ENCODE results near the gene SLAMF9.

SLAMF9 gene

DNA sequence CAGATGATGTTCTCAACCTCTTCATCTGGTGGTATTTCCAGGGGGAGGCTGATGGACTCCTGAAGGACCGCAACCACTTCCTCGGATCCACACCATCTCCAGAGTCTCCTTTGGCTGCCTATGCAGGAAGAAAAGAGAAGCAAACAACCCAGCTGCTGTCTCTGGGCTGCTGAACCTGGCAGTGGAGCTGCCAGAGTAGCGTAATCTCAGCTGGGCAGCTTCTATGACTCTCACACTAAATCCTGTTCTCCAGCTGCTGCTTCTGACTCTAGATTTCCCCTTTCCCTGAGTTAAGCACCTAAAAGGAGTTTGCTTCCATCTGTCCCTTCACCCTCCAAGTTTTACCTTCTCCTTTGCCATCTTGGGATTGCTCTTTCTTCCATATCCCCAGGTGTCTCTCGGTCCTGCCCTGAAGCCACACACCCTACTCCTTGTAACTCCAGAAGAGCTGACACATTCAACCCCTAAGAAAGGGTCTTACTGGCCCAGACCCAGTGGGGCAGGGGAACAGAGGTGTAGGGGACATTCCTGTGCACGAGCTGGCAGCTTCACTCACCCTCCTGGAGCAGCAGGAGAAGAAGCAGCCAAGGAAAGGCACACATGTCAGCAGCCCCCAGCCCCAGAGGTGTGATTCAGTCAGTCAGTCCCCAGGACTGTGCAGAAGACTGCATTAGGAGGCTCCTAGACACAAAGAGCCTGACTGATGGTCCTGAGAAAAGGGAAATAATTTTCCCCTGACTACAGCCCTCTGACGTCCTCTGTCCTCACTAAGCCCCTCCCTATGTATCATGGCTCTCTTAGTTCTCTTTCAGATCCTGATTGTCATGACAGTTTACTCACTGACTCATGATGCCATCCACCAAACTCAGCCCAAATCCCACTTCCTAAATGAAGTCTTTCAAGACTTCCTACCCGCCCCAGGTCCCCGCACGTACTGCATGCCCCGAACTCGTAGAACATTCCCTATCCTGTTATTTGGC lies at the start of gene SLAMF9:
Gene SLAMF9, minus strand, starts transcription at position 702 of the 980 bp plus-strand sequence. Its CDS starts 100 bp downstream, at position 602.
- no peak for DNase-seq (ENCODE audit: low read depth)

DNA sequence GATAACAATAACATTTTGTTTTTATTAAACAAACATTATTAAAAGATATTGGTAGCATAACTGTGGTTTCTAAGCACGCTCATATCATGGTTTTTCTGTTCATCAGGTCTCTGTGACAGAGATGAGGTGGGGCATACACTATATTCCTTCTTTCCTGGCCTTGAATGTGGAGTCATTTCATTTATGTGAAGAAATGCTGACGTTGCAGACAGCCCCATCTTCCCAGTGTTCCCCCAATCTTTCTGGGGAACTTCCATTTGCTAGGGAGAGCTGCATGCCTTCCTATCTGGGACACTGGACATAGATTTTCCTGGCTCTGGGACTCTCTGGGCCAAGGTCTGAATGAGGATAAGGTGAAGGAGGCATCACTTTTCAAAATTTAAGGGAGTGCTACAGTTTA lies 47.4 kb upstream of the SLAMF9 start:
- DNase-seq (ENCODE audit: low read depth), result no peak

DNA sequence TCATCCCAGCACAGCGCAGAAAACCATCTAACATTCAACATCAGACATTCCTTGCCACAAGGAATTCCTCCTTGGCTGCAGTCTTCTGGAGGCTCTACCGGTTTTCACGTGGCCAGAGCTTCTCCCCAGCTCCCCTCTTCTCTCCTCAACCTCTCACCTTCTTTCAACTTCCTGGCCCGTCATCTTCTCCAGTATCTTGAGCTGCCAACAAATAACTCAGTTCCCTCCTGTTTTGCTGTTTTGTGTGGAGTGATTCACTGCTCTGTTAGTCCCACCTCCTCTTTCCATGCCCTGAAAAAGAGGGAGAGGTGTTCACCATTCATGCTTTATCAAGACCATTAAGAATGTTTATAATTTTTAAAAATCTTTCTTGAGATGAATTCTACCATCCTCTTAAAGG lies 45.2 kb upstream of the SLAMF9 start:
- DNase-seq (ENCODE audit: low read depth), result no peak

DNA sequence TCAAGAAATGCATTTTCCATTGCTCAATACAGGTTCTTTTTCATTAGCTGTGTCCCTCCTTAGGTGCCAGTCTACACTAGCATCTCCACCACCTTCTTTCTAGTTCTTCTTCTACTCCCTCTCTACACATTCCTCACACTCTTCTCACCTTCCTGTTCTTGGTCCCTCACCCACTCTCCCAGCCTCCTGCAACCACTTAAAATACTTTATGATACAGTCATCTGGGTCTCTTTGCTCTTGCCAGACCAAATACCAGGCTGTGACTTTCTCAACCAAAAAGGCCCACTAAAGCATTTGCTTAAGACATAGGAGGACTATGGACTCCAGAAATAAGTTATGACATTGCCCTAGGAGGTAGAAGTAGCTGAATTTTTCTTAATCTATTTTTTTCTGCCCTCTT lies 42.6 kb upstream of the SLAMF9 start:
- DNase-seq (ENCODE audit: low read depth), result no peak

DNA sequence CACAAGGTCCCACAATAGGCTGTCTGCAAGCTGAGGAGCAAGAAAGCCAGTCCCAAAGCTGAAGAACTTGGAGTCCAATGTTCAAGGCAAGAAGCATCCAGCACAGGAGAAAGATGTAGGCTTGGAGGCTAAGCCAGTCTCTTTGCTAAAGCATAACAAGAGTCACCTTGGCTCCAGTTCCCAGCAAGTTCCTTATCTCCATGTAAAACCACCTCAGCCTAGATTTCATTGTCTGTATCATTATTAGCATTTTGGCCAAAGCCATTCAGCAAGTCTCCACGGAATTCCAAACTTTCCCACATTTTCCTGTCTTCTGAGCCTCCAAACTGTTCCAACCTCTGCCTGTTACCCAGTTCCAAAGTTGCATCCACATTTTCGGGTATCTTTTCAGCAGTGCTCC lies 40.9 kb upstream of the SLAMF9 start:
- no peak for DNase-seq (ENCODE audit: low read depth)

DNA sequence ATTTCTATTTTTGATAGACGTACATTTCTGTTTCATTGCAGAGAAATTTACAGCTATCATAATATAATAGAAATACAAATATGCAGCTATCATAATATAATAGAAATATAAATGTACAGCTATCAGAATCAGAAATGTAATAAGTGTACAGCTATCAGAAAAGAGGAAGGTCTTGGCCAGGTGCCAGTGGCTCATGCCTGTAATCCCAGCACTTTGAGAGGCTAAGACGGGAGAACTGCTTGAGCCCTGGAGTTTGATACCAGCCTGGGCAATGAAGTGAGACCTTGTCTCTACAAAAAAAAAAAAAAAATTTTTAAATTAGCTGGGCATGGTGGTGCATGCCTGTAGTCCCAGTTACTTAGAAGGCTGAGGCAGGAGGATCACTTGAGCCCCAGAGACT lies 39.9 kb upstream of the SLAMF9 start:
- DNase-seq (ENCODE audit: low read depth), result no peak

DNA sequence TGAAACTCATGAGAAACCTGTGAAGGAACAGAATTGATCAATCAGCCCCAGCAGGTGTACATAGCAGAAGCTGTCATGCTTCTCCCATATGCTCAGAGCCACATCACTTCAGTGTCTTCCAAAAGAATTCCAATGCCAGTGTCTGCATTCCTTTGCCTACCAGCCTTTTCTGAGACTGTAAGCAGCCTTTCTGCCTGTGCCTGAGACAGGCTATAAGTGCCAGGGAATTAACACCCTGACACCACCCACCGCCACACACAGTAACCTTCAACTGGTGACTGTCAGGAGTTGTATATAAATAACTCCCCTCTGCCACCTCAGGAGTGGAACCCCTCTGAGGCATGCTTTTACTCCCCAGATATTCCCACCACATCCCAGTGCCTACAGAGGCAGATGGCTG lies 38.1 kb upstream of the SLAMF9 start:
- no peak for DNase-seq (ENCODE audit: low read depth)

DNA sequence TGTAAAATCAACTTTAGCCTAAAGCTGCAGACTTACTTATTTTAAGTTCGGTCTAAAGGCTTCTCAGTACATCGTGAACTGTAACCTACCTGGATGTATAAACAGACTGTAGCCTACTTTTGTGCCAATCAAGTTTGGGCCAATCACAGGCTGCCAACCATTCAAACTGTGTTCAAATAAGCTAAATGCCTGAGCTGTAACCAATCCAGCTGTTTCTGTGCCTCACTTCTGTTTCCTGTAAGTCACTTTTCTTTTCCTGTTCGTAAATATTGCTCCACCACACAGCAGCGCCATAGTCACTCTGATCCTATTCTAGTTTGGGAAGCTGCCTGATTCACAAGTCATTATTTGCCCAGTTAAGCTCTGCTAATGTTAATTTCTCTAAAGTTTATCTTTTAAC lies 37.5 kb upstream of the SLAMF9 start:
- no peak for DNase-seq (ENCODE audit: low read depth)

DNA sequence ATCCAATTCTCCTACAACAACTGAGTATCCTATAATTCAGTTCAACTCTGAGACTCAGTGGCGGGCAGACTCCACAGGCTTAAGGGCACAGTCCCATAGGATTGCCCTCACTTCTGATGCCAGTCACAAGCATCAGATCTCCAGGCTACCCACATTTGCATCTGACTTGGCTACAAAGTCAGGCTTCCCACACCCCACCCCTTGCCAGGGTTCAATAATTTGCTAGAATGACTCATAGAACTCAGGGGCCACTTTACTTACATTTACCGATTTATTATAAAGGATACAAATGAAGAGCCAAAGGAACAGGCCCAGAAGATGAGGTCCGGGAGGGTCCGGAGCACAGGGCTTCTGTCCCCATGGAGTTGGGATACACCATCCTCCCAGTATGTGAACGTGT lies 36.0 kb upstream of the SLAMF9 start:
- no peak for DNase-seq (ENCODE audit: low read depth)

DNA sequence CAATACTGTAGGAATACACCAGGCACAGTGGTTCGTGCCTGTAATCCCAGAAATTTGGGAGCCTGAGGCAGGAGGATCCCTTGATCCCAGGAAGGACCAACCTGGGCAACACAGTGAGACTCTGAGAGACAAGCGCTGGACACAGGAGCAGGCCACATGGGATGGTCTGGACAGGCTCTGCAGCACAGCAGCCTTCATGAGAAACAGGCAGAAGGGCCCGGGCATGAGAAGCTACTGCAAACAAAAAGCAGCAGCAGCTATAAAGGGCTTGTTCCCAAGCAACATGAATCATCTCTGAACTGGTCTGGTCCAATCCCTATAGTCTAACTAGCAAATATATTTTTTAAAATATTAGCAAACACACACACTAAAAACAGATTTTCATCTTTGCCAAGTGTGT lies 35.5 kb upstream of the SLAMF9 start:
- DNase-seq (ENCODE audit: low read depth), result no peak

DNA sequence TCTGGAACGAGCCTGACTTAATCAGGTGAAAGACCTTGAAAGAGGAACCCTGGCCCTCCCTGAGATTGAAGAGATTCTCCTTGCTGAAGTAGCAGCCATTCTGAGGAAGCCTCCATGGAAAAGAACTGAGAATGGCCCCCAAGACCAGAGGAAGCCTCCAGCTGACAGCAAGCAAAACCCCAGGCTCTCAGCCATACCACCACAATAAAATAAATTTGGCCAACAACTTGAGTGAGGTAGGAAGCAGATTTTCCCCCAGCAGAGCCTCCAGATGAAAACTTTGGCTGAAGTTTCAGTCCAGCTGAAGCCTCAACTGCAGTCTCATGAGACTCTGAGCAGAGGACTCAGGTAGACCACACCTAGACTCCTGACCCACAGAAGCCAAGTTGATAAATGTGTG lies 34.0 kb upstream of the SLAMF9 start:
- DNase-seq (ENCODE audit: low read depth), result no peak

DNA sequence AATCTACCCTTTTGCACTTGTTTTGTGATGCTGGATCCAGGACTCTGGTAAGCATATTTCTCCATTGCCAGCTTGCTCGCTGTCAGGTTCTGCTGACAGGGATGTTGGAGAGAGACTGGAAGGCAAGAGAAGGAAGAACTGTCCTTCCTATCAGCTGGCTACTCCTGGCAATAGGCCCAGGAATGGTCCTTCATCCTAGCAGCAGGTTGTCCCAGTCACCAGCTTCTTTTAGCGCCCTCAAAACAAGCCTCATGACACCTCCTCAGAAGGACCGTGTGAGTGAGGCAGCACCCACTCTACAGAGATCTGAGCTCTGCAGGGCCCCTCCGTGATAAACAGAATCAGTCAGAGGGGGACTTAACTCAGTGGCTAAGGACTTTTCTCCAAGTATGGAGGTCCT lies 33.1 kb upstream of the SLAMF9 start:
- no peak for DNase-seq (ENCODE audit: low read depth)

DNA sequence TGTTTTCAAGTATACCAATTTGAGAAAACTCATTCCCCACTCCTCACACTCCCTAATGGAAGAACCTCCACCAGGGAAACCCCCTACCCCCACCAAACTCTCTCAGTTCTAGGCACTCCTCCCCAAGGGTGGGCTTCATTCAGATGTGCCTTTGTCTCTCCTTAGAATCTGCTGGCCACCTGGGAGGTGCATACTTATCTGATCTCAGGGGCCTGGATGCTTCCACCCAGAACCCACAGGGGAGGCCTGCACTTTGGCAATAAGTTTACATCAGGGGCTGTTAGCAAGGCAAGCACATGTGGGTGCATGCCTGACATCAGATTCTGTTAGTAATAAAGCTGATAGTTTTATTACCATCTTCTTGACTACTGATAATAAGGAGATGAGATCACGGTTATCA lies 32.5 kb upstream of the SLAMF9 start:
- DNase-seq (ENCODE audit: low read depth), result no peak

DNA sequence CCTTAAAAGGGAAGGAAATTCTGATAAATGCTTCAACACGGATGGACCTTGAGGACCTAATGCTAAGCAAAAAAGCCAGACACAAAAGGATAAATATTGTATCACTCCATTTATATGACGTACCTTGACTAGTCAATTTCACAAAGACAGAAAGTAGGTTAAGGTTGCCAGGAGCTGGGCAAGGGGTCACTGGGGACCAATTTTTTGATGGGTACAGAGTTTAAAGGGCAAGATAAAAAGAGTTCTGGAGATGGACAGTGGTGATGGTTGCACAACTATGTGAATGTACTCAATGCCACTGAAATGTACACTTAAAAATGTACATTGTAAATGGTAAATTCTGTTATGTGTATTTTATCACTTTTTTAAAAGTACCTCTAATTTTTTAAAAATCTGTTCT lies 32.1 kb upstream of the SLAMF9 start:
- DNase-seq (ENCODE audit: low read depth), result no peak

DNA sequence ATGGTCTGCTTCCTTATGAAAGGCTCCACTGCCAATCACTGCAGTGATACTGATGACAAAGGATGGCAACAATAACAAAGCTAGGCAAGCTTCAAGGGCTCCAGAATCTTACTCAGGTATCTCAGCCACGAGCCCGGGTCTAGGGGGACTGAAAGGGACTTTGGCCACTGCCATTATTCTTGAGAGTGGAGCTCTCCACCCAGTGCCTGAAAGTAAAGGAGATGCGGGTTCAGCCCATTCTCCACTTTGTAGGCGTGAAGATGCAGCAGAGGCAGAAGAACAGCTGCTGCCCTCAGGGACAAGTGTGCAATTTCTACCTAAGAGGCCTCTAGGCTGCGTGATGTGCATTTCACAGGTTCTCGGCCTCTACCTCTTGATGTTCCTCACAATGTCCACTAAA lies 31.4 kb upstream of the SLAMF9 start:
- no peak for DNase-seq (ENCODE audit: low read depth)

DNA sequence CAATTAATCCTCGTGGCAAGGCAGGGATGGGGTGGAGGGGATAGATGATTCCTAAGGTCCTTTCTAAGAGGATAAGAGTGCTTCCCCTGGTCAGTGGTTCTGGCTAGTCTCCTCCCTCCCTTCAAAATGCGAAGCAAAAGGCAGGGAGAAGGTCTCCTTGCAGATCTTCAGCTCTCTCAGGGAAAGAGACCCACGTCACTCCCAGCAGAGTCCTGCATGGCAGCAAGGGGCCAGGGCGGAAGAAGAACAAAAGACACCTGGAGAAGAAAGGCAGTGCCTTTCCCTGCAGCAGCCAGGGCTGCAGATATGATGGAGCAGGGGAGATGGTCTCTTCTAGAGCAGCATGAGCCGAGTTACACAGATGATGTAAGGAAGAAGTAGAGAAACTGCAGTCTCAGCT lies 29.6 kb upstream of the SLAMF9 start:
- DNase-seq (ENCODE audit: low read depth), result no peak

DNA sequence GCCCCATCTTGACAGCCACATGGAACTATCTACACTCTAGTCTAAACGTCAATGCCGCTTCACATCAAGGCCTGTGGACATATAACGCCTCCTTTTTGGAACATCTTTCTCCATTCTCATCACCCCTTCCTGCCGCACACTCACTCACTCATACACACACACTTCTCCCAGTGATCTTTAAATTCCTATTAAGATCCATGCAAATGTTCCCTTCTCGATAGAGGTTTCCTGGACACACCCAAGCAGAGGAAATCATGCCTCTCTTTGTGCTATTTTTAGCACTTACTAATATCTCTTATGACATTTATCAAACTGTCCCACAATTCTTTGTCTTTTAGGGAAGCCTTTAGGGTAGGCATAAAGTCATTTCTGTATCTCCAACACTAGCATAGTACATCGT lies 28.2 kb upstream of the SLAMF9 start:
- DNase-seq (ENCODE audit: low read depth), result no peak

DNA sequence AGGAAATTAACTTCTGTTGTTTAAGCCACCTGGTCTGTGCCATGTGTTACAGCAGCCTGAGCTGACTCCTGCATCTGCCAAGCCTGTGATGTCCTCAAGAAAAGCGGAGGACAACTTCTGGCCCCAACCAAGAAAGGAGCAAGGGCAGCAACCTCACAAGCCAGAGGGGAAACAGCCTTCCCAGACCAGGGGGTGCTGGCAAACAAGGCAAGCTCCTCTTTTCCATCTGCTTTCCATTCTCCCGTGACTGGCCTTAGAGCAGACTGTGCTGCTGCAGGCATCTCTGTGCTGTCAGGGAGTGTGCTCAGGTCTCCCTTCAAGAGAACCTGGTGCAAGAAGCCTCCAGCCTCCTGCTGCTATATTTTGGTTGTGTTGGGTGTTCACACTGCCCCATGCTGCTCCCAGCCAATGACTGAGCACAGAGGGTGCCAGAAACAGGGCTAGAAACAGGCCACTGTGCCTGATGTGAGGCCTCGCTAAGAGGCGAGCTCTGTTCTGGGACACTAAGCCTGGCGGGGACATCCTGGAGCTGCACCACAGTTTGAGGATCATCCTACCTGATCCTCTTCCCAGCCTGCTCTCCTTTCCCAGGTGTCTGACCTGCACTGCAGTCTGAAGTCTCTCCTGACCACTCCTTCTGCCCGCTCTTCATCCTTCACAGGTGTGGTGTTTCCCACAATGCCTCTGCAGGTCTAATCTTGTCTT lies 27.5 kb upstream of the SLAMF9 start:
- DNase-seq (ENCODE audit: low read depth), result no peak

DNA sequence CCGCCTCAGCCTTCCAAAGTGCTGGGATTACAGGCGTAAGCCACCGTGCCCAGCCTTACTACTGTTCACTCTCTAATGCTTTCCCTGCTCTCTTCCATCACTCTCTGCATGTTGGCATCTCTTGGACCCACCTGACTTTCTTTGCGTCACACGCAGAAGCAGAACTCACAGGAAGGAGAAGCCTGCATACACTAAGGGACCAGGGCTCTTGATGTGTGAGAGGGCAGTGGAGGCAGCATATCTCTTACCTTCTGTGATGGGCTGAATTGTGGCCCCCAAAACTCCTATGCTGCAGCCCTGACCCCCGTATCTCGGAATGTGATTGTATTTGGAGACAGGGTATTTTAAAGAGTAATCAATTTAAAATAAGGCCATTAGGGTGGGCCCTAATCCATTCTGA lies 26.7 kb upstream of the SLAMF9 start:
- no peak for DNase-seq (ENCODE audit: low read depth)

DNA sequence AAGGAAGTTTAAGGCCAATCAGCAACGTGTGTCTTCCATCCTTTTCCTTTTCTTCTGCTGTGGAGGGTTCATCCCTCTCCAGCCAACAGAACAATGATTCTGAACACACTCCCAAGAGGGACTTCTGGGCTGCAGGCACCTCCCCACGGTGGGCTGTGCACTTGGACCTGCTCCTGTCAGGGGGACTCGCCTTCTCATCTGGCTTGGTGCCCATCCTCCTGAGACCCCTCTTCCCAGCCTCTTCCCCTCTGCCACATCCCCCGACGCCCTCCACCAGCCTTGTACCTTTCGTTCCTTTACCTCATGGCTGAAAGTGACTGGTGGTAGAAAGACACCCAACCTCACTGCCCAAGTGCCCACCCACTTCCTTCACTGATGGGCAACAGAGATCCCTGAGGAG lies 26.0 kb upstream of the SLAMF9 start:
- DNase-seq (ENCODE audit: low read depth), result no peak

DNA sequence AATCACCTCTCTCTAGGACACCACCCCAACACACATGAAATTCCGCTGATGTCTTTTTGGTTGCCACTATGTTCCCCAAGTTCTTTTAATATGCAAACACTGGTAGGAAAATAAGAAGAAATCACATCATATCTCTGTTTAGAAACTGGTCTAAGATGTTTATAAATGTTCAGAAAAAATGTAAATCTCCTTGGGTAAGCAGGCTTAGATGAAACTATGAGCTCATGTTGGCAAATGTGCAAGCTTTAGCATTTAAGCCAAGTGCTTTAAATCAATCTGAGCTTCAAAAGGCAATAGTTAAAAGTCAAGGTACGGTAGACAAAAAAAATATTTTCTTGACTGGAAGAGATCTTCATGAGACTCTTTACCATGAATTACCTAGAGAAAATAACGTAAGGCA lies 25.2 kb upstream of the SLAMF9 start:
- DNase-seq (ENCODE audit: low read depth), result no peak

DNA sequence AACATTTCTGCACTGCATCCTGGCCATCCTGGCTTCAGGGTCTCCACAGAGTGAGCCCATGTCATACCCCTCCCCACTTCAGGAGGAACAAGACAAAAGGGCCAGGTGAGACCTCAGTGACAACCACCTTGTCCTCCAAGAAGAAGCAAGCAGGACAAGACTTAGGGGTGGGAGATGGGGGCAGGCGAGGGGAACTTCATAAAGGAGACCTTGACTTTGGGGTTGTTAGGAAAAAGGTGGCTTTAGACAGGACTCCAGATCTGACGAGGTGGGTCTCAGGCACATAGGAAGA lies 24.0 kb upstream of the SLAMF9 start:
- DNase-seq (ENCODE audit: low read depth), result no peak

DNA sequence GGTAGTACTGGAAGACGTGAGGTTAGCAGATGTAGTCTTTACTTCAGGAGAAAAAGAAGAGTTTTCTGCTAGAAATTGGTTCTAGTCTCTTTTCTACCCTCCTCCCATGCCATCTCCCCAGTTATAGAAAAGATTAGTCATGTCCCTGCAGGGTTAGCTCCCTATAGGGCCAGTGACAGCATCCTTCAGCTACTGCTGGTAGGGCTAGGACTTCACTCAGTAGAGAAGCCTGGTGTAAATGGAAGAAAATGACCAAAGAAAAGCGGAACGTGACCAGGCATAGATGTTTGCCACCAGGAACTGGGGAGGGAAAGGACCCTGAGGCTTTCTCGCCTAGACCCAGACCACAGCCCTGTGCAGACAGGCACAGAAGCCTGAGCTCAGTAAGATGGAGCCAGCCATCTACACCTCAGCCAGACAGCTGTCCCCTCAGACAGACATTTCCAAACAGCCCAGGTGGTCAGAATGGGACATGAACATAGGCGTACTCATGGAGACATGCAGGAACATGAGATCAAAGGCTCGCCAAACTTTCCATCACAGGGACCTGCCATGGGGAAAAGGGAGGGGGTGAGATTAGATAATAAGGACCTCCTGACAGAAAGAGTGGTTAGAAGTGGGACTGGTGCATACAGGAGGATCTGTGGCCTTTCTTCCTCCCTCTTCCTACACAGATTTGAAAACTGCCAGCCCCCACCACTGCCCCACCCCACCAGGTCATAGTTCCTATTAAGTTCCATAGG lies 23.5 kb upstream of the SLAMF9 start:
- no peak for DNase-seq (ENCODE audit: low read depth)

Data from T-helper 22 cell (primary cell).